Measurements from ENCODE around the gene TSEN2. TPM values are rescaled to one million over a fixed set of nuclear protein-coding genes. Genes with fewer than 3 reads are reported as not detected.

The TSEN2 gene
- total and polyA plus RNA-seq, 10 of the 15 experiments (the other 5 are each of a cell fraction or from before 2014, with no cell fraction given), result 17.7 to 32.3 (median 24.3) TPM

GRCh38 chr3:12556690-12557472, 72.6 kb downstream of the TSEN2 start, which contains the start of gene MKRN2 (continued):
- TF ChIP-seq NR2C2 (IDR thresholded peaks at IDR 0.05; ENCODE audit: borderline replicate concordance, control insufficient read depth, insufficient read length, low read depth) (no peak), JUND (IDR thresholded peaks at IDR 0.05; ENCODE audit: low read depth, low read length) (no peak), CHD1 (IDR thresholded peaks at IDR 0.05; ENCODE audit: low read depth, low read length) (0 out of 2 replicates have a peak, but pooled peaks have one; percentile 65), GABPA (IDR thresholded peaks at IDR 0.05; ENCODE audit: low read depth) (peak; percentile 86), BRCA1 (IDR thresholded peaks at IDR 0.05; ENCODE audit: low read depth, low read length) (no peak), ASH2L (IDR thresholded peaks at IDR 0.05; ENCODE audit: borderline replicate concordance, low read depth) (no peak), RAD21 (IDR thresholded peaks at IDR 0.05; ENCODE audit: insufficient read depth, low read depth, low read length) (no peak), ZBTB4 (CRISPR knock-in tag; IDR thresholded peaks at IDR 0.05) (no peak), POLR2A (IDR thresholded peaks at IDR 0.05; ENCODE audit: low read depth, low read length) (peak; percentile 99)
